GM12878 (cell line): ENCODE data around the gene ACTL7A.

Experiments used
- ETV6 ChIP-seq, 2 experiments: fragments of 450-650 bp in 1 of 2; IDR thresholded peaks in 1 of 2; conservative IDR thresholded peaks in 1 of 2; 2 replicates each; pipeline ENCODE4 v1.6.1; 2014; ENCODE audit warnings: antibody characterized with exemption in 1 of 2, borderline replicate concordance in 1 of 2, low read depth in 1 of 2, mild to moderate bottlenecking in 1 of 2, moderate library complexity in 1 of 2
- HCFC1 ChIP-seq: fragments of 150-350 bp; IDR thresholded peaks from 2 replicates; pipeline ENCODE4 v1.6.1; 2014; ENCODE audit warnings: low read length
- MXI1 ChIP-seq: fragments of 150-350 bp; IDR thresholded peaks from 2 replicates; pipeline ENCODE4 v1.6.1; 2011; ENCODE audit warnings: low read depth, mild to moderate bottlenecking, inconsistent platforms, low read length, improper control_type of control experiment
- POLR2AphosphoS2 ChIP-seq: IDR thresholded peaks from 2 replicates; pipeline ENCODE4 v1.6.1; 2011; ENCODE audit warnings: low read depth, mild to moderate bottlenecking, low read length, improper control_type of control experiment, moderate library complexity
- POLR2AphosphoS5 ChIP-seq: IDR thresholded peaks from 2 replicates; pipeline ENCODE4 v1.6.1; 2011; ENCODE audit warnings: mild to moderate bottlenecking, low read length, inconsistent platforms
- RELA ChIP-seq: fragments of 450-650 bp; IDR thresholded peaks from 2 replicates; pipeline ENCODE4 v1.8.0; 2014; ENCODE audit warnings: borderline replicate concordance; ENCODE audit not compliant: partially characterized antibody
- SUPT20H ChIP-seq: IDR thresholded peaks from 2 replicates; pipeline ENCODE4 v1.6.1; 2011; ENCODE audit warnings: low read depth, mild to moderate bottlenecking, low read length, moderate library complexity, borderline replicate concordance; ENCODE audit not compliant: control insufficient read depth
- SUZ12 ChIP-seq: fragments of 200-600 bp; sonication (generic); IDR thresholded peaks from one replicate; pipeline ENCODE4 v1.6.1; 2018; ENCODE audit warnings: antibody characterized with exemption, mild to moderate bottlenecking; ENCODE audit not compliant: unreplicated experiment
- ZNF24 ChIP-seq: fragments of 450-650 bp; IDR thresholded peaks from 2 replicates; pipeline ENCODE4 v1.6.1; 2017; ENCODE audit warnings: antibody characterized with exemption, mild to moderate bottlenecking
- ZNF274 ChIP-seq: IDR thresholded peaks from one replicate; pipeline ENCODE4 v1.8.0; 2011; ENCODE audit not compliant: insufficient read length, insufficient read depth
- ZZZ3 ChIP-seq: IDR thresholded peaks from 2 replicates; pipeline ENCODE4 v1.6.1; 2011; ENCODE audit warnings: low read depth; ENCODE audit not compliant: control insufficient read depth, insufficient read length
- TF ChIP-seq, protein P1 (sequence below): IDR thresholded peaks from 2 replicates; pipeline ENCODE4 v1.6.1; 2011; ENCODE audit warnings: low read depth, low read length, improper control_type of control experiment, borderline replicate concordance
- TF ChIP-seq, protein P2 (sequence below), 3 experiments: IDR thresholded peaks in 2 of 3; conservative IDR thresholded peaks in 1 of 3; 2 replicates each; pipeline ENCODE4 v1.5.1; 2011; ENCODE audit warnings: low read depth in 3 of 3, low read length in 3 of 3, mild to moderate bottlenecking in 3 of 3, control low read depth in 2 of 3, moderate library complexity in 2 of 3, inconsistent platforms in 1 of 3, mixed read lengths in 1 of 3; ENCODE audit not compliant: control insufficient read depth in 2 of 3, insufficient read depth in 1 of 3; ENCODE audit errors: extremely low read depth in 1 of 3
- TF ChIP-seq, protein P3 (sequence below): IDR thresholded peaks from 2 replicates; pipeline ENCODE4 v1.6.1; 2012; ENCODE audit warnings: improper control_type of control experiment, low read depth, low read length; ENCODE audit not compliant: insufficient replicate concordance

DNA sequence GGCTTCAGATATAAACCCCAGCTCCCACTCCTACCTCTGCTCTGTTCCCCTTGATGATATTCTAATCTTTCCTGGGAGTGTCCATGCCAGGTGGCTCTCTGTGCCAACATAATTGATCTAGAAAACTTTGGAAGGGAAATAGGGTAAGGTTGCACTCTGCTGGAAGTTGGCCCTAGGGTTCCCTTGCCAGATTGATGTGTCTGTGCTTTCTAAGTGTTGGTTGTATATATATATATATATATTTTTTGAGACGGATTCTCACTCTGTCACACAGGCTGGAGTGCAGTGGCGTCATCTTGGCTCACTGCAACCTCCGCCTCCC lies 29.9 kb upstream of the ACTL7A start:
- TF ChIP-seq MXI1: no peak
- TF ChIP-seq RELA: no peak
- TF ChIP-seq ZNF24: no peak
- no peak for TF ChIP-seq HCFC1
- TF ChIP-seq, protein P1, sequence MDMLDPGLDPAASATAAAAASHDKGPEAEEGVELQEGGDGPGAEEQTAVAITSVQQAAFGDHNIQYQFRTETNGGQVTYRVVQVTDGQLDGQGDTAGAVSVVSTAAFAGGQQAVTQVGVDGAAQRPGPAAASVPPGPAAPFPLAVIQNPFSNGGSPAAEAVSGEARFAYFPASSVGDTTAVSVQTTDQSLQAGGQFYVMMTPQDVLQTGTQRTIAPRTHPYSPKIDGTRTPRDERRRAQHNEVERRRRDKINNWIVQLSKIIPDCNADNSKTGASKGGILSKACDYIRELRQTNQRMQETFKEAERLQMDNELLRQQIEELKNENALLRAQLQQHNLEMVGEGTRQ: no peak
- no peak for TF ChIP-seq POLR2AphosphoS5
- TF ChIP-seq SUZ12: no peak
- TF ChIP-seq ETV6 (conservative IDR thresholded peaks at IDR 0.05 in 1 of 2, IDR thresholded peaks at IDR 0.05 in 1 of 2; ENCODE audit: borderline replicate concordance in 1 of 2, low read depth in 1 of 2): no peak
- TF ChIP-seq POLR2AphosphoS2: no peak
- TF ChIP-seq, protein P2, sequence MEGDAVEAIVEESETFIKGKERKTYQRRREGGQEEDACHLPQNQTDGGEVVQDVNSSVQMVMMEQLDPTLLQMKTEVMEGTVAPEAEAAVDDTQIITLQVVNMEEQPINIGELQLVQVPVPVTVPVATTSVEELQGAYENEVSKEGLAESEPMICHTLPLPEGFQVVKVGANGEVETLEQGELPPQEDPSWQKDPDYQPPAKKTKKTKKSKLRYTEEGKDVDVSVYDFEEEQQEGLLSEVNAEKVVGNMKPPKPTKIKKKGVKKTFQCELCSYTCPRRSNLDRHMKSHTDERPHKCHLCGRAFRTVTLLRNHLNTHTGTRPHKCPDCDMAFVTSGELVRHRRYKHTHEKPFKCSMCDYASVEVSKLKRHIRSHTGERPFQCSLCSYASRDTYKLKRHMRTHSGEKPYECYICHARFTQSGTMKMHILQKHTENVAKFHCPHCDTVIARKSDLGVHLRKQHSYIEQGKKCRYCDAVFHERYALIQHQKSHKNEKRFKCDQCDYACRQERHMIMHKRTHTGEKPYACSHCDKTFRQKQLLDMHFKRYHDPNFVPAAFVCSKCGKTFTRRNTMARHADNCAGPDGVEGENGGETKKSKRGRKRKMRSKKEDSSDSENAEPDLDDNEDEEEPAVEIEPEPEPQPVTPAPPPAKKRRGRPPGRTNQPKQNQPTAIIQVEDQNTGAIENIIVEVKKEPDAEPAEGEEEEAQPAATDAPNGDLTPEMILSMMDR (IDR thresholded peaks at IDR 0.05 in 2 of 3, conservative IDR thresholded peaks at IDR 0.05 in 1 of 3; ENCODE audit: control insufficient read depth in 2 of 3, extremely low read depth in 1 of 3, insufficient read depth in 1 of 3, low read depth in 3 of 3, low read length in 3 of 3): no peak
- TF ChIP-seq, protein P3, sequence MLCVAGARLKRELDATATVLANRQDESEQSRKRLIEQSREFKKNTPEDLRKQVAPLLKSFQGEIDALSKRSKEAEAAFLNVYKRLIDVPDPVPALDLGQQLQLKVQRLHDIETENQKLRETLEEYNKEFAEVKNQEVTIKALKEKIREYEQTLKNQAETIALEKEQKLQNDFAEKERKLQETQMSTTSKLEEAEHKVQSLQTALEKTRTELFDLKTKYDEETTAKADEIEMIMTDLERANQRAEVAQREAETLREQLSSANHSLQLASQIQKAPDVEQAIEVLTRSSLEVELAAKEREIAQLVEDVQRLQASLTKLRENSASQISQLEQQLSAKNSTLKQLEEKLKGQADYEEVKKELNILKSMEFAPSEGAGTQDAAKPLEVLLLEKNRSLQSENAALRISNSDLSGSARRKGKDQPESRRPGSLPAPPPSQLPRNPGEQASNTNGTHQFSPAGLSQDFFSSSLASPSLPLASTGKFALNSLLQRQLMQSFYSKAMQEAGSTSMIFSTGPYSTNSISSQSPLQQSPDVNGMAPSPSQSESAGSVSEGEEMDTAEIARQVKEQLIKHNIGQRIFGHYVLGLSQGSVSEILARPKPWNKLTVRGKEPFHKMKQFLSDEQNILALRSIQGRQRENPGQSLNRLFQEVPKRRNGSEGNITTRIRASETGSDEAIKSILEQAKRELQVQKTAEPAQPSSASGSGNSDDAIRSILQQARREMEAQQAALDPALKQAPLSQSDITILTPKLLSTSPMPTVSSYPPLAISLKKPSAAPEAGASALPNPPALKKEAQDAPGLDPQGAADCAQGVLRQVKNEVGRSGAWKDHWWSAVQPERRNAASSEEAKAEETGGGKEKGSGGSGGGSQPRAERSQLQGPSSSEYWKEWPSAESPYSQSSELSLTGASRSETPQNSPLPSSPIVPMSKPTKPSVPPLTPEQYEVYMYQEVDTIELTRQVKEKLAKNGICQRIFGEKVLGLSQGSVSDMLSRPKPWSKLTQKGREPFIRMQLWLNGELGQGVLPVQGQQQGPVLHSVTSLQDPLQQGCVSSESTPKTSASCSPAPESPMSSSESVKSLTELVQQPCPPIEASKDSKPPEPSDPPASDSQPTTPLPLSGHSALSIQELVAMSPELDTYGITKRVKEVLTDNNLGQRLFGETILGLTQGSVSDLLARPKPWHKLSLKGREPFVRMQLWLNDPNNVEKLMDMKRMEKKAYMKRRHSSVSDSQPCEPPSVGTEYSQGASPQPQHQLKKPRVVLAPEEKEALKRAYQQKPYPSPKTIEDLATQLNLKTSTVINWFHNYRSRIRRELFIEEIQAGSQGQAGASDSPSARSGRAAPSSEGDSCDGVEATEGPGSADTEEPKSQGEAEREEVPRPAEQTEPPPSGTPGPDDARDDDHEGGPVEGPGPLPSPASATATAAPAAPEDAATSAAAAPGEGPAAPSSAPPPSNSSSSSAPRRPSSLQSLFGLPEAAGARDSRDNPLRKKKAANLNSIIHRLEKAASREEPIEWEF: no peak
- TF ChIP-seq ZNF274: no peak
- TF ChIP-seq SUPT20H: no peak
- no peak for TF ChIP-seq ZZZ3
